DOHH2 (cell line): Measurements from ENCODE around the gene PDGFRA.

Source experiments
- H3F3A ChIP-seq: fragments of 200-600 bp; sonication (generic), shearing (Covaris generic); 2 replicates; pipeline ENCODE4 v1.6.0; 2016; ENCODE audit warnings: antibody characterized with exemption, mild to moderate bottlenecking; ENCODE audit not compliant: control insufficient read depth, insufficient read depth
- H3K27ac ChIP-seq: fragments of 200-600 bp; sonication (generic); 2 replicates; pipeline ENCODE4 v1.5.1; 2014; ENCODE audit warnings: low read depth, mild to moderate bottlenecking, low read length, moderate library complexity
- H3K27me3 ChIP-seq: fragments of 200-600 bp; sonication (generic); 2 replicates; pipeline ENCODE4 v1.6.1; 2014; ENCODE audit warnings: mild to moderate bottlenecking, low read length, mixed read lengths; ENCODE audit not compliant: control insufficient read depth
- H3K36me3 ChIP-seq: fragments of 200-600 bp; sonication (generic); 2 replicates; pipeline ENCODE4 v1.6.1; 2014; ENCODE audit warnings: mild to moderate bottlenecking, low read length, moderate library complexity, mixed read lengths; ENCODE audit not compliant: control insufficient read depth
- H3K4me1 ChIP-seq: fragments of 200-600 bp; sonication (generic); 2 replicates; pipeline ENCODE4 v1.6.1; 2014; ENCODE audit warnings: mild to moderate bottlenecking, low read length, mixed read lengths; ENCODE audit not compliant: control insufficient read depth
- H3K4me2 ChIP-seq: fragments of 200-600 bp; sonication (generic); 2 replicates; pipeline ENCODE4 v1.6.0; 2014; ENCODE audit warnings: mild to moderate bottlenecking, low read length, moderate library complexity
- H3K4me3 ChIP-seq: fragments of 200-600 bp; sonication (generic); 2 replicates; pipeline ENCODE4 v1.5.1; 2014; ENCODE audit warnings: mild to moderate bottlenecking, low read length, mixed read lengths
- H3K79me2 ChIP-seq: fragments of 200-600 bp; sonication (generic); 2 replicates; pipeline ENCODE4 v1.6.1; 2014; ENCODE audit warnings: mild to moderate bottlenecking, low read length, mixed read lengths; ENCODE audit not compliant: control insufficient read depth
- H3K9me2 ChIP-seq: fragments of 200-600 bp; sonication (generic); replicated peaks from 2 replicates; pipeline ENCODE4 v1.6.1; 2014; ENCODE audit warnings: mild to moderate bottlenecking, low read length, mixed read lengths; ENCODE audit not compliant: control insufficient read depth
- H3K9me3 ChIP-seq: fragments of 200-600 bp; sonication (generic); 2 replicates; pipeline ENCODE4 v1.6.1; 2014; ENCODE audit warnings: antibody characterized with exemption, low read length, mixed read lengths; ENCODE audit not compliant: control insufficient read depth, insufficient read depth
- H4K20me1 ChIP-seq: fragments of 200-600 bp; sonication (generic); 2 replicates; pipeline ENCODE4 v1.6.0; 2014; ENCODE audit warnings: low read depth, mild to moderate bottlenecking, antibody characterized with exemption, low read length, moderate library complexity; ENCODE audit not compliant: control insufficient read depth, insufficient read depth
- EZH2phosphoT487 ChIP-seq: fragments of 200-600 bp; sonication (generic); IDR thresholded peaks from 2 replicates; pipeline ENCODE4 v1.6.1; 2017; ENCODE audit warnings: borderline replicate concordance, mild to moderate bottlenecking, antibody characterized with exemption, low read length, moderate library complexity, mixed read lengths
- TF ChIP-seq, protein P1 (sequence below): fragments of 200-600 bp; sonication (generic); IDR thresholded peaks from one replicate; pipeline ENCODE4 v1.5.1; 2014; ENCODE audit warnings: antibody characterized with exemption, mild to moderate bottlenecking, low read depth, low read length; ENCODE audit not compliant: poor library complexity, severe bottlenecking

The PDGFRA gene

DNA sequence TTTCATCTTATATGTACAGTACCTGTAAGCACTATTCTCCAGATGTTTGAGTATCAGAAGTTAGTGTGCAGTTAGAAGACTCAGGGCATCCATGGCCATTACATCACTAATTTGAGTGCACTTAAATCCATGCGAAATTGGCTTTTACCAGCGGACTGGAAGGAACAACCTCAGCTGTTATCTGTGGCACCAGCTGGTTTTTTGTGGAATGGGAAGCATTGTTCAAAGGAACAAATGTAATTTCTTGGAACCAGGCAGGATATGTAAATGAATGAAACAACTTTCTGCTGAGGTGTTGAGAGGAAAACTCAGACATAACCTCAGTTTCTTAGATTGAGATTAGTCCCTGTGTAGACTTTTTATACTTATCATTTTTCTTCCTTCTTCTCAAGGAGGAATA lies 60.2 kb downstream of the PDGFRA start:
- Histone ChIP-seq H4K20me1 (no peaks in the 10 kb centered on the region), H3F3A (no peaks in the 10 kb centered on the region), H3K9me3 (no peaks in the 10 kb centered on the region), H3K27me3 (no peaks in the 10 kb centered on the region), H3K4me1 (no peaks in the 10 kb centered on the region), H3K79me2 (no peaks in the 10 kb centered on the region), H3K4me3 (no peak overlapping the region), H3K36me3 (no peaks in the 10 kb centered on the region), H3K27ac (no peak overlapping the region), H3K4me2 (no peak overlapping the region), H3K9me2 (no peaks in the 10 kb centered on the region)
- TF ChIP-seq, protein P1, sequence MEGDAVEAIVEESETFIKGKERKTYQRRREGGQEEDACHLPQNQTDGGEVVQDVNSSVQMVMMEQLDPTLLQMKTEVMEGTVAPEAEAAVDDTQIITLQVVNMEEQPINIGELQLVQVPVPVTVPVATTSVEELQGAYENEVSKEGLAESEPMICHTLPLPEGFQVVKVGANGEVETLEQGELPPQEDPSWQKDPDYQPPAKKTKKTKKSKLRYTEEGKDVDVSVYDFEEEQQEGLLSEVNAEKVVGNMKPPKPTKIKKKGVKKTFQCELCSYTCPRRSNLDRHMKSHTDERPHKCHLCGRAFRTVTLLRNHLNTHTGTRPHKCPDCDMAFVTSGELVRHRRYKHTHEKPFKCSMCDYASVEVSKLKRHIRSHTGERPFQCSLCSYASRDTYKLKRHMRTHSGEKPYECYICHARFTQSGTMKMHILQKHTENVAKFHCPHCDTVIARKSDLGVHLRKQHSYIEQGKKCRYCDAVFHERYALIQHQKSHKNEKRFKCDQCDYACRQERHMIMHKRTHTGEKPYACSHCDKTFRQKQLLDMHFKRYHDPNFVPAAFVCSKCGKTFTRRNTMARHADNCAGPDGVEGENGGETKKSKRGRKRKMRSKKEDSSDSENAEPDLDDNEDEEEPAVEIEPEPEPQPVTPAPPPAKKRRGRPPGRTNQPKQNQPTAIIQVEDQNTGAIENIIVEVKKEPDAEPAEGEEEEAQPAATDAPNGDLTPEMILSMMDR = no peak
- TF ChIP-seq EZH2phosphoT487 = no peak

DNA sequence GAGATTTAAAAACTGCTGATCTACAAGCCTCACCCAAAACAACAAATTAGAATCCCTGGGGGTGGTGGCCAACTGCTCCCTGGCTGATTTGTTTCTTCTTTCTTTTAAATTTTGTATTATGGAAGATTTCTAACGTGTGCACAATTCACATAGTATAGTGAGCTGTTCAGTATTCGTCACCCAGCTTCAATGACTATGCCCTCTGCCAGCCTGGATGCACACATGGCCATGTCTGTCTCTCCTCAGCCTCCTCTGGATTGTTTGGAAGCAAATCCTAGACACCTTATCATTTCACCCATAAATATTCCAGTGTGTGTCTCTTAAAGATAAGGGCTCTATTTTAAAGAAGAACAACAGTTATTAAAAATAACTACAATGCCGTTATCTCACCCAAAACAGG lies 61.9 kb downstream of the PDGFRA start:
- Histone ChIP-seq H3K4me2 (no peak overlapping the region), H3K27me3 (no peaks in the 10 kb centered on the region), H3F3A (no peaks in the 10 kb centered on the region), H3K4me1 (no peaks in the 10 kb centered on the region), H3K9me3 (no peaks in the 10 kb centered on the region), H4K20me1 (no peaks in the 10 kb centered on the region), H3K79me2 (no peaks in the 10 kb centered on the region), H3K4me3 (no peak overlapping the region), H3K27ac (no peak overlapping the region), H3K9me2 (no peaks in the 10 kb centered on the region), H3K36me3 (no peaks in the 10 kb centered on the region)
- no peak for TF ChIP-seq EZH2phosphoT487
- TF ChIP-seq, protein P1 = no peak

DNA sequence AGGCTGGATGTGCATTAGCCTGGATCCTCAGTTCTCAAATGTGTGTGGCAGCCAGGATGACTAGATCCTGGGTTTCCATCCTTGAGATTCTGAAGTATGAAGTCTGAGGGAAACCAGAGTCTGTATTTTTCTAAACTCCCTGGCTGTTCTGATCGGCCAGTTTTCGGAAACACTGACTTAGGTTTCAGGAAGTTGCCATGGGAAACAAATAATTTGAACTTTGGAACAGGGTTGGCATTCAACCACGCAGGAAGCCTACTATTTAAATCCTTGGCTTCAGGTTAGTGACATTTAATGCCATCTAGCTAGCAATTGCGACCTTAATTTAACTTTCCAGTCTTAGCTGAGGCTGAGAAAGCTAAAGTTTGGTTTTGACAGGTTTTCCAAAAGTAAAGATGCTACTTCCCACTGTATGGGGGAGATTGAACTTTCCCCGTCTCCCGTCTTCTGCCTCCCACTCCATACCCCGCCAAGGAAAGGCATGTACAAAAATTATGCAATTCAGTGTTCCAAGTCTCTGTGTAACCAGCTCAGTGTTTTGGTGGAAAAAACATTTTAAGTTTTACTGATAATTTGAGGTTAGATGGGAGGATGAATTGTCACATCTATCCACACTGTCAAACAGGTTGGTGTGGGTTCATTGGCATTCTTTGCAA lies 67.6 kb downstream of the PDGFRA start:
- H3F3A ChIP-seq = no peaks in the 10 kb centered on the region
- no peaks in the 10 kb centered on the region for H3K27me3 ChIP-seq
- H4K20me1 ChIP-seq = no peaks in the 10 kb centered on the region
- no peaks in the 10 kb centered on the region for H3K36me3 ChIP-seq
- no peak overlapping the region for H3K4me3 ChIP-seq
- H3K4me2 ChIP-seq = no peak overlapping the region
- no peaks in the 10 kb centered on the region for H3K9me2 ChIP-seq
- no peak overlapping the region for H3K27ac ChIP-seq
- H3K79me2 ChIP-seq = no peaks in the 10 kb centered on the region
- no peaks in the 10 kb centered on the region for H3K9me3 ChIP-seq
- H3K4me1 ChIP-seq = no peaks in the 10 kb centered on the region
- no peak for TF ChIP-seq EZH2phosphoT487
- TF ChIP-seq, protein P1 = no peak
